Common myeloid progenitor, CD34-positive (primary cell): Measurements from ENCODE around the gene KRT39.

Experiments
- CTCF ChIA-PET: fragments of 350-600 bp; sonication (Branson Sonifier 250); formaldehyde crosslinking; loops from one replicate; lab custom pipeline; 2021; ENCODE audit warnings: antibody characterized with exemption; lab: Charles Lee
- POLR2A ChIA-PET: fragments of 350-600 bp; sonication (Branson Sonifier 250); formaldehyde crosslinking; loops from one replicate; lab custom pipeline; 2021; ENCODE audit warnings: antibody characterized with exemption; lab: Charles Lee
- DNase-seq, 3 donors: peaks; one replicate each; pipeline versions ENCODE4 v3.0.0 to v3.0.0-alpha.2; 2013
- H3K27ac ChIP-seq, 2 experiments: 1 replicate in 1 of 2; 2 replicates in 1 of 2; pipeline ENCODE4 v1.7.0; 2013; ENCODE audit warnings: inconsistent platforms in 2 of 2, low read length in 2 of 2, mild to moderate bottlenecking in 2 of 2, low read depth in 1 of 2, moderate library complexity in 1 of 2; ENCODE audit not compliant: severe bottlenecking in 2 of 2, insufficient read depth in 1 of 2, poor library complexity in 1 of 2
- H3K27me3 ChIP-seq, 5 experiments: replicated peaks in 2 of 5; 1 replicate in 3 of 5; 2 replicates in 2 of 5; pipeline versions ENCODE4 v1.6.1 to v1.7.0; 2013; ENCODE audit warnings: low read length in 4 of 5, mild to moderate bottlenecking in 2 of 5, moderate library complexity in 2 of 5, inconsistent platforms in 1 of 5; ENCODE audit not compliant: insufficient read depth in 5 of 5, control insufficient read depth in 4 of 5
- H3K36me3 ChIP-seq, 4 experiments: 1 replicate in 2 of 4; 2 replicates in 2 of 4; pipeline versions ENCODE4 v1.6.1 to v1.7.0; 2013; ENCODE audit warnings: low read length in 3 of 4, control low read depth in 1 of 4, mild to moderate bottlenecking in 1 of 4; ENCODE audit not compliant: control insufficient read depth in 4 of 4, insufficient read depth in 4 of 4
- H3K4me1 ChIP-seq, 4 experiments: 1 replicate in 3 of 4; 2 replicates in 1 of 4; pipeline versions ENCODE4 v1.6.1 to v1.7.1; 2013; ENCODE audit warnings: low read length in 3 of 4, mild to moderate bottlenecking in 3 of 4, control low read depth in 1 of 4, inconsistent platforms in 1 of 4, moderate library complexity in 1 of 4; ENCODE audit not compliant: control insufficient read depth in 4 of 4, insufficient read depth in 4 of 4; ENCODE audit errors: control extremely low read depth in 1 of 4
- H3K4me3 ChIP-seq, 7 experiments: 1 replicate in 4 of 7; 2 replicates in 3 of 7; pipeline versions ENCODE4 v1.5.1 to v1.7.0; 2013; ENCODE audit warnings: mild to moderate bottlenecking in 7 of 7, low read length in 6 of 7, moderate library complexity in 6 of 7, inconsistent platforms in 2 of 7, low read depth in 2 of 7, control low read depth in 1 of 7; ENCODE audit not compliant: insufficient read depth in 4 of 7, control insufficient read depth in 1 of 7; ENCODE audit errors: extremely low read depth in 1 of 7
- H3K9me3 ChIP-seq, 5 experiments: 1 replicate in 4 of 5; 2 replicates in 1 of 5; pipeline versions ENCODE4 v1.6.1 to v1.7.1; 2013; ENCODE audit warnings: low read length in 4 of 5, mild to moderate bottlenecking in 2 of 5, inconsistent platforms in 1 of 5, low read depth in 1 of 5, moderate library complexity in 1 of 5; ENCODE audit not compliant: control insufficient read depth in 4 of 5, insufficient read depth in 2 of 5; ENCODE audit errors: control extremely low read depth in 1 of 5
- WGBS: methylation state at CpG from one replicate; pipeline ENCODE4 v1.1.5; 2013; ENCODE audit not compliant: insufficient coverage; 5-methylcytosine and 5-hydroxymethylcytosine counted together

The KRT39 gene

DNA sequence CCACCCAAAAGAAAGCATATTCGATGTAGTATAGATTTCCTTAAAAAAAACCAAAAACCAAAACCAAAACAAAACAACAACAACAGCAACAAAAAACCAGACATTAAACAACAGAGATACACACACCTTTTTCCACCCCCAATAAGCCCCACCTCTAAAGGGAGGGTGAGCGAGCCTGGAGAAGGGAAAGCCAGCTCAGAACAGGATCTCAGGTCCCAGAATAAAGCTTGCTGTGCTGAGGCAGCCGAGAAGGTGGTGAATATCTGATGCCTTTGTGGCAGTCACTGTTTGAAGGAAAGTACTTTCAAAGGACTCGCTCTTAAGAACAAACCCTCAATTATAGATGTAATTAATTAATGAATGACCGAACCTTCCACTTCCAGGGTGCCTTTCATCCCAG lies 29.8 kb downstream of the KRT39 start:
- Histone ChIP-seq H3K4me1 (no peaks in the 10 kb centered on the region), H3K27ac (no peak overlapping the region), H3K9me3 (no peaks in the 10 kb centered on the region), H3K4me3 (no peak overlapping the region), H3K27me3 (peaks cover 0 to 5% (median 2%) of the 10 kb centered on the region in 5 experiments), H3K36me3 (no peaks in the 10 kb centered on the region)
- WGBS, result 100% methylated on average over 1 of the region's 5 CpGs
- ChIA-PET CTCF (no interaction called here), POLR2A (no interaction called here)
- no peak for DNase-seq

DNA sequence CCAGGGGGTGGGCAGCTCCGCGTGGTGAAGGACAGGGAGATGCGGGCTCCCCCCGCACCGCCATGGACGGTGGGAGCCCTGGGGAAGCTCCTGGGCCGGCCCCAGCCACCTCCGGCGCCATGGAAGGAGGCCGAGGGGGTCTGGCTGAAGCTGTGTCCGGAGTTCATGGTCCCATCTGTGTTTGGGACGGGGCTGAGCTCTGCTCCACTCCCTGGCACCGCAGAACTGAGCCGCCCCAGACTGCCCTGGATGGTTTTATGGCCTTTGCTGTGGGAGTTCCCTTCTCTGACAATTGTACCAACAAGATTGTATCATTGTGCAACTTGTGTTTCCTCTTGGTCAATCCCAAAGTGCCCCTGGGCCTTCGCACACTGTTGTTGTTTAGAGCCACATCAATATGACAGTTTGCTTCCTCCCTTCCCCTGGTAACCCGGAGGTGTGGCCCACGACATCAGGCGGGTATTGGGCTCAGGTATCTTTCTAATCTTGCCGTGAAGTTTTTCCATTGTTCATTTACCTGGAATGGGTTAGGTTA lies 30.2 kb downstream of the KRT39 start:
- H3K4me3 ChIP-seq, result no peak overlapping the region
- no peak for DNase-seq
- no peaks in the 10 kb centered on the region for H3K9me3 ChIP-seq
- ChIA-PET CTCF (no interaction called here), POLR2A (no interaction called here)
- no peak overlapping the region for H3K27ac ChIP-seq
- H3K27me3 ChIP-seq, result peaks cover 0 to 5% (median 2%) of the 10 kb centered on the region in 5 experiments
- H3K4me1 ChIP-seq, result no peaks in the 10 kb centered on the region
- WGBS, result 96% methylated on average over 17 of the region's 19 CpGs
- H3K36me3 ChIP-seq, result no peaks in the 10 kb centered on the region

DNA sequence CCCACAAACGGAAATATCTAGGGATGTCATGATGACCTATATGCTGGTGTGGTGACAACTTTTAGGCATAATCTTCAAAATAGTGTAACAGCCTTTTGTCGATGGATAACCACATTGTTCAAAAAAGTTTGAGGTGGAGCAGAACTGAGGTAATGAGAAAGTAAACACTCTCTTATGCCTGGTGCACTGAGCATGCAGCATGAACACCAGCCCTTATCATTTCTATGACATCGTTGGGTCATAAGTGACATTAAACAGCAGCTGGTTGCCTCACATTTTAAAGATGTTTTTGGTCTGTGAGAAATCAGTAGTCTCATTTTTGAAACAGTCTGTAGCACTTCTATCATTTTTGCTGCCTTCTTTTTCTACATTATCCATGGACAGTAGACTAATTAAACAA lies 31.1 kb downstream of the KRT39 start:
- no peaks in the 10 kb centered on the region for H3K4me1 ChIP-seq

DNA sequence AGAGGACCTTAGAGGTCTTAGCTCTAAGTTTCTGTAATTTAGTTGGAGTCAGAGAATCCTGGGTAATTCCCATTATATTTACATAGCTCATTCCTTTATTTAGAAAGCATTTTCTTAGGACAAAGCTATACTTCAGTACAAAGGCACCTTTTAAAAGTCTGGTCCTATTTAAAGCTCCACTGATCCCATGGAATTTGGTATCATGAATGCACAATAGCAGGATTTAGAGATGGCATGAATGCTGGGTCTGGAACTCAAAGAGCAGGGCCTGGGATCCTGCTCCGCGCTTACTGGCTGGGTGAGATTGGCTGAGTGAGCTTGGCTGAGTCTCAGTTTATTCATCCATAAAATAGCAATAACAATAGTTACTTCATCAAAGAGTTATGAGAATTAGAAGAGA lies 34.1 kb downstream of the KRT39 start:
- ChIA-PET CTCF (interaction anchor here (1.0 kb wide), 1 partner anchor 16 kb away, joined by 3 read pairs; no protein-coding TSS in a partner anchor), POLR2A (no interaction called here)
- no peaks in the 10 kb centered on the region for H3K9me3 ChIP-seq
- no peak overlapping the region for H3K27ac ChIP-seq
- no peak for DNase-seq
- peaks cover 0 to 5% (median 4%) of the 10 kb centered on the region in 5 experiments for H3K27me3 ChIP-seq
- H3K4me3 ChIP-seq, result no peak overlapping the region
- no peaks in the 10 kb centered on the region for H3K36me3 ChIP-seq
- no peaks in the 10 kb centered on the region for H3K4me1 ChIP-seq
- WGBS, result no CpG with 5 or more reads among the region's 2 CpGs

More for the DNA sequence above, 31.1 kb downstream of the KRT39 start:
- POLR2A ChIA-PET, result no interaction called here
- no peak for DNase-seq
- Histone ChIP-seq H3K36me3 (no peaks in the 10 kb centered on the region), H3K4me3 (no peak overlapping the region), H3K9me3 (no peaks in the 10 kb centered on the region), H3K27me3 (peaks cover 0 to 5% (median 3%) of the 10 kb centered on the region in 5 experiments), H3K27ac (no peak overlapping the region)
- 100% methylated on average over 2 of the region's 3 CpGs for WGBS
- CTCF ChIA-PET, result no interaction called here

DNA sequence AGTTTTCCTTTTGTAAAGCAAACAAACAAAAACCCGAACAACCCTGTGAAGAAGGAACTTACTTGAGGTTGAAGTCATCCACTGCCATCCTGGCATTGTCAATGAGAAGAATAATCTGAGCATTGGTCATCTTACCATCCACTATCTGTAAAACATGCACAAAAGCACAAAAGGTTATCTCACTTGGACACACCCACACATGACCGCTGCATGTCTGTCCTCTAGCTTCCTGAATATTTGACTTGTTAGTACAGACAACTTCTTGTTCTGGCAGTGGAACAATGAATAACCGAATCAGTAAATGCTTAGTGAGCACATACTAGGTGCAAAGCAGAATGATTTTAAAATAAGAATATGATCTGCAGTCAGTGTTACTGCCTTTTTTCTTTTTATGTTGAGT lies 35.4 kb downstream of the KRT39 start:
- no peak for DNase-seq
- Histone ChIP-seq H3K27me3 (peaks cover 2 to 9% (median 4%) of the 10 kb centered on the region in 5 experiments), H3K4me3 (no peak overlapping the region), H3K4me1 (no peaks in the 10 kb centered on the region), H3K36me3 (no peaks in the 10 kb centered on the region), H3K9me3 (no peaks in the 10 kb centered on the region), H3K27ac (no peak overlapping the region)
- POLR2A ChIA-PET, result no interaction called here
- WGBS, result 85% methylated on average over 2 of the region's 3 CpGs
- CTCF ChIA-PET, result interaction anchor here (0.7 to 1.4 kb wide), 2 partner anchors 22 to 326 kb away, joined by 4 read pairs; no protein-coding TSS in a partner anchor

DNA sequence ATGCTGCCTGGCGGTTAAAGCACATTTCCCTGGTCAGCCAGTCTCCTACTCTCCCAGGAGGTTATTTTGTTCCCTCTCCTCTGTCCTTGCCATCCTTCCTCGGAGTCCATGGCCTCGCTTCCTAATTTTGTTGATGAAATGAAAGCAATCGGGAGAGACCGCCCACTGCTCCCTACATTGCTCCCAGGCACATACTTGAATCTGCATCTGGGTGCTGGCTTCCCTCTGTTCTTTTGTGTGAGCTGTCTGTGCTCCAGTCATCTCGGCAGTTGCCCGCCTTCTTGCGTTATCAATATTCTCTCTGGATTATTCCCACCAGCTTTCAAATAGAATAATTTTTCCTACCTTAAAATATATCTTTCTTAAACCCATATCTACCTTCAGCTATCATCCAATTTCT lies 40.4 kb downstream of the KRT39 start:
- Histone ChIP-seq H3K4me3 (no peak overlapping the region), H3K36me3 (no peaks in the 10 kb centered on the region)

DNA sequence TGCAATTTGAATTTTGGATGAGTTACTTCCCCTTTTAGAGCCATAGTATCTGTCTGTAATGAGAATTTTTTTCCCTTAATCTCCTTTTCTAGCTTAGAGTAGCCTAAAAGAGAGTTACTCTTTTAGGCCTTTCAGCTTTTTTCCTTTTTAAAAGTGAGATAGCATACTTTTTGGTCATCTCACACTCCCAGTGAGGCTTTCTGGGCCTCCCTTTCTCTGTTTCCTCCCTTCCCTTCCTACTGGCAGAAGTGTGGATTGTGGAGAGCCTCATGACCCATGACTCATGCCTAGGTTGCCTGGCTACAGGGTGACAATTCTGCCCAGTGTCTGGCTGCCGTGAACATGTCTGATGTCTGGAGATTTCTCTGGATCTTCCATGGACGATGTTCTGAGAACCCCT lies 44.5 kb downstream of the KRT39 start:
- no peak overlapping the region for H3K27ac ChIP-seq
- H3K36me3 ChIP-seq, result no peaks in the 10 kb centered on the region
- no peaks in the 10 kb centered on the region for H3K4me1 ChIP-seq
- 100% methylated on average over 2 of the region's 2 CpGs for WGBS
- no peaks in the 10 kb centered on the region for H3K9me3 ChIP-seq
- no peak overlapping the region for H3K4me3 ChIP-seq
- CTCF ChIA-PET, result interaction anchor here (2.2 kb wide), 1 partner anchor 12 kb away, joined by 5 read pairs; no protein-coding TSS in a partner anchor
- POLR2A ChIA-PET, result no interaction called here
- H3K27me3 ChIP-seq, result peaks cover 0 to 15% (median 3%) of the 10 kb centered on the region in 5 experiments
- DNase-seq, result peak in 2 of 3 donors; percentile 5 to 33

More for the DNA sequence above, 40.4 kb downstream of the KRT39 start:
- Histone ChIP-seq H3K27me3 (peaks cover 0 to 15% (median 4%) of the 10 kb centered on the region in 5 experiments), H3K9me3 (no peaks in the 10 kb centered on the region), H3K4me1 (no peaks in the 10 kb centered on the region), H3K27ac (no peak overlapping the region)
- 92% methylated on average over 8 of the region's 8 CpGs for WGBS
- DNase-seq, result no peak
- ChIA-PET POLR2A (no interaction called here), CTCF (no interaction called here)
